GM18499 (cell line): ENCODE data around the gene PRSS48.
"Not testable (repeated sequence)": the region's sequence is repeated elsewhere in the genome, so short reads cannot be mapped to it uniquely, and the experiment has no call there.

Experiments
- ATAC-seq: cut with Tn5 transposase; IDR thresholded peaks from one replicate; pipeline ENCODE4 v1.9.1; 2021; ENCODE audit warnings: moderate number of reproducible peaks; ENCODE audit not compliant: insufficient read depth, unreplicated experiment

PRSS48 gene

DNA sequence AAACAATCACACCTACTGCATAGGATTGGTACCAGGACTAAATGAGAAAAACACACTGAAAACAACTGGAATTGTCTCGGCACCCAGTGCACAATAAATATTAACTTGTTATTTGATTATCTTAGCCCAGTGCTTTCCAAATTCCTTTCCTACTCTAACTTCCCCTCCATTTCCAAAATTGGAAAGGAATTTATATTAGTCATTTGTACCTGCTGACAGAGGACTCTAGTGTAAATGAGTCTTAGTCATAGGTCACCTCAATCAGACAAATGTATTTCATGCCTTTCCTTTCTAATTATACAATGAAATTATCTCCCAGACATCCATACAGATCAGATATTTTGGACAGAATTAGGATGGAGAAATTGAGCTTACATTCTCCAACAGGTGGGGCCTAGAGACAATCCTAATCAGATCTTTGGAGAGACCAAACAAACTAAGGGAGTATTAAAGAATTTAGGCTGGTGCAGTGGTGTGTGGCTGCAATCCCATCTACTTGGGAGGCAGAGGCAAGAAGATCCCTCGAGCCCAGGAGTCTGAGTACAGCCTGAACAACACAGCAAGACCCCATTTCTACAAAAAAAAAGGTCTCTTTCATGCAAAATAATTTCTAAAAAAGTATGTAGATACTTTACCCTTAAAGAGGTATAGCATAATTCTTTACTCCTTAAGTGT is 38.4 kb downstream of the PRSS48 start:
- no peak for ATAC-seq

GRCh38 chr4:151316645-151317044 is 39.7 kb downstream of the PRSS48 start:
- no peak for ATAC-seq

DNA sequence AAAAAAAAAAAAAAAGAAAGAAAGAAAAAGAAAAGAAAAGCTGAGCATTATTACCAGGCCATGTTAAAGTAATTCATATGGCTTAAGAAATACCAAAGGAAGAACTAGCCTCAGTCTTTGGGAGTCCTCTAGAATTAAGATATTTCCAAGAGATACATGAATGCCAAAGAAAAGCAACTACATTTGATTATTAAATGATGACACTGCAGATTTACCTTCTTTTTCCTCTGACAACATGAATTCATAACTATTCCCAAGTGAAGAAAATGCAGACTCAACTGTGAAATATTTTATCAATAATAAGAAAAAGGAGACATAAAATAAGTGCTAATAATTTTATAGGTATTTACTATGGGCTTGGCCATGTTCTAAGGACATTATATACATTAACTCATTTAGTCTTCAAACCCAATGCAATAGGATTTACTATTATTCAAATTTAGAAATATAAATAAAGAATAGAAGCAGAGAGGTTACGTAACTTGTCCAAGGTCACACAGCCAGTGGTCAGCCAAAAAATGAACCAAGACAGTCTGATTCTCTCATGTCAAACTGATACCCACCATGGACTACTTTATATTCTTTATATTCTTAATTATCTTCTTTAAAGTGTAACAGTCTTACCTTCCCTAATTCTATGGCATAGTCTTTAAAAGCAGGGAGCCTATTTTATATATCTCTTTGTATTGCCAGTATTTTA is 41.5 kb downstream of the PRSS48 start:
- no peak for ATAC-seq

DNA sequence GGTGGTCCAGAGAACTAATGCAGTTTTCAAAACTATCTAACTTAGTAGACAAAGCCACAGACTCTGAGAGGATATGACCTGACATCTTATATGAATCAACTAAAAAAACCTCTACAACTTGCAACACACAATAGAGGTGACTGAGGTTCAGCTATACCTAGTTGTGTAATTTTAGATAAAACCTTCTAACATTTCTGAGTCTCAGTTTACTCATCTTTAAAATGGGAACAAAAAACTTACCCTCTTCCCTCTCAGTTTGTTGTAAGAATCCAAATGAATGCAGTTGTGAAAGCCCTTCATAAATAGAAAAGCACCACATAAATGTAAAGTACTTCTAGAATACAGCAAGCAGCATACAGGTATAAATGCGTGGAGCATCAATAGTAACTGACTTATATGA is 42.5 kb downstream of the PRSS48 start:
- ATAC-seq = no peak

DNA sequence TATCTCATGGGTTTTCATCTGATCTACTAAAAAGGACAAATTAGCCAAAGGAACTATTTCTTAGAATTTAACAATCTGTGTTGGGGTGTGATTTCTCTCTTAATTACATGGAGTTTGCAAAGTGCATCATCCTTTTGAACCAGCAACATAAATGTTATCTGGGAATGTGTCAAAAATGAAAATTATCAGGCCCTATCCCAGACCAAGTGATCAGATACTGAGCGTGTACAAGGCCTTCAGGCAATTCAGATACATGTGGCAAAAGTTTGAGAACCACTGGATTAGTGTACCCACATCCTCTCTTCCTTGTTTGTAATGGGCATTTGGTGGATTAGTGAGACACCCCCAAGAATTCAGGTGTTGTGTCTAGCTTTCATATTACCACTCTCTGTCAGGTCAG is 44.6 kb downstream of the PRSS48 start:
- no peak for ATAC-seq

DNA sequence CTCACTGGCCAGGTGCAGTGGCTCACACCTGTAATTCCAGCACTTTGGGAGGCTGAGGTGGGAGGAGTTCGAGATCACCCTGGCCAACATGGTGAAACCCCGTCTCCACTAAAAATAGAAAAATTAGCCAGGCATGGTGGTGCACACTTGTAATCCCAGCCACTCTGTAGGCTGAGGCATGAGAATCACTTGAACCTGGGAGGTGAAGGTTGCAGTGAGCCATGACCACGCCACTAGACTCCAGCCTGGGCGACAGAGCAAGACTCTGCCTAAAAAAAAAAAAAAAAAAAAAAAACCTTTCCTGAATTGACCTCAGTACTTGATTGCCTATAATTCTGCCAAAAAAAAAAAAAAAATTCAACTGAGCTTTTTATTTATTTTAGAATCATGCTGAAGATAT is 45.2 kb downstream of the PRSS48 start:
- ATAC-seq = not testable (repeated sequence)

- ATAC-seq = no peak
Measured at GRCh38 chr4:151322570-151322969, 45.6 kb downstream of the PRSS48 start.

DNA sequence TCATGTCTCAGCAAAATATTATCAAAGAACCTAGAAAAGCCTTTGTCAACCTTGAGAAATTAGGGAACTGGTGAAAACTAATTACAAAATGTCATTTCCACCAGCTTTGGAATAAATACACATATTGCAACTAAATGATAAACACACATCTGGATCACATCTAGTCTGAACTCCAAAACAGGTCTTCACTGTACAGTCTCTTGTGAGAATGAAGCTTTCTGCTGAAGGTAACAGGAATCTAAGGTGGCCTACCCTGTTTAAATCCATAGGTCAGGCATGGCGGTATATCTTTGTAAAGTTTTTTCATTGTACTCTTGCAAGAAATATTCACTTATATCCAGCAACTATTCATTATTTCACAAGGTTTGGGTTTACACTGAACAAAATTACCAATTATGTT is 46.7 kb downstream of the PRSS48 start:
- ATAC-seq = no peak

GRCh38 chr4:151324124-151324751 is 47.3 kb downstream of the PRSS48 start:
- no peak for ATAC-seq

DNA sequence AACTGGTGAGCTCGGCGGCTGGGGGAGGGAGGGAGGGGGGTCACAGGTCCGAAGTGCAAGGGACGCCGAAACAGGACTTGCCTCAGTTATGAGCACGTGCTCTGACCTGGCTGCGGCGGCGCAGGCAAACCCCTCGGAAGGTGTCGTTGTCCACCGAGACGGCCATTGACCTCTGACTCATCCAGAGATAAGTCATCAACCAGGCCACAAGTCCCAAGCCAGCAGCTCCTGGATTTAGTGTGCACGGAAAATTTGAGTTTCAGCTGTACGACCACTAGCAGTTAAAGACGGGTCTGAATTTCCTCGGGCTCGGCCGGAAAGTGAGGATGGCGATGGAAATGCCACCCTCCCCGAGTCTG is 47.8 kb downstream of the PRSS48 start:
- ATAC-seq = no peak

GRCh38 chr4:151325111-151325948 is 48.4 kb downstream of the PRSS48 start, which contains the start of gene SH3D19:
Gene SH3D19, minus strand, starts transcription at chr4:151325605. Its CDS starts 253 bp downstream, at chr4:151325352.
- no peak for ATAC-seq

GRCh38 chr4:151325949-151326246 is 48.9 kb downstream of the PRSS48 start:
- ATAC-seq = no peak

DNA sequence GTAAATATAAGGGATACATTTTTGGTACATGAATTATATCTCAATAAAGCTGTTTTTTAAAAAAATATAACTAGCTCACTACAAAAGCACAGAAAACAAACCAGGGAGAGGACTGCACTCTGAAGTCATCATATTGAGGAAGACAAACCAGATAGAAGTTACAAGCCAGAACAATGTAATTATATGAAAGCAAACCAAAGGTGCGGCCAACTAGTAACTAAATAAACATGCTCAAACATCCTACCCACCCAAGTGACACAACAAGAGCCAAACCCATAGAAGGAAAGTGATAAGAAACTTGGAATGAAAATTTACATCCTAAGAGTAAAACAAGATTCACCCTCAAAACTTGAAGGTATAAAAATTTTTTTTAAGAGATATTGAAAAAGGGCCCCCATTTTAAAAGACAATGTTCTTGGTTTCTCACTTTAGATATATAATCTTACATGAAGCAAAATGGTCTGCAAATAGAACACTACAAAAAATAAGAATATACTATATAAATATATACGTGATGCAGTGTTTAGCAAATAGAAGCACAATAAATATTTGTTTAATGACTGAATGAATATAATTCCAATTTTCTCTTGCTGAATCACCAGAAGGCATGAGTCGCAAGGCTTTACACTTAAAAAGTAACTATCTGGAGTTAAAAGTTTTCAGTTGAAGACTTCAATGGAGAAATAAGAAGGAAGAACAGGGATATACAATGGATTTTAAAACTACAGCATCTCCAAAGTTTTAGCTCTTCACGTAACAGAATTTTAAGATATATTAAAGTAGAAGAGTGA is 52.5 kb downstream of the PRSS48 start:
- ATAC-seq = no peak

GRCh38 chr4:151331276-151332042 is 54.5 kb downstream of the PRSS48 start:
- no peak for ATAC-seq

DNA sequence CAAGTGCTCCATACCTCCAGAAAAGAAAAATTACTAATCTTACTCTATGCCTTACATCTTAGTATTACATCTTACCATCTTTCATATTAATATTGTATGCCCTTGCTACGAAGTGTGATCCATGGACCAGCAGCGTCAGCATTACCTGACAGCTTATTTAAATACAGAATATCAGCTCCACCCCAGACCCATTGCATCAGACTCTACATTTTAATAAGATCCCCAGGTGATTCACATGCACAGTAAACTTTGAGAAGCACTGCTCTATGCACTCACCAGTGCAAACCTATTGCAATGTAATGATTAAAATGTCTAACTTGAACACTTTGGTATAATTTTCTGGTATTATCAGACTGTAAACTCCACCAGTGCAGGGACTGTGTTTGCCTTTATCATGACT is 62.5 kb downstream of the PRSS48 start:
- ATAC-seq = no peak

GRCh38 chr4:151340751-151341385 is 63.9 kb downstream of the PRSS48 start:
- ATAC-seq = no peak
